NCI-H1417 (cell line): Measurements from ENCODE around the gene AK1.

Experiments used
- DNase-seq, 3 experiments: peaks; one replicate each; lab custom pipeline; 2025; lab: John Stamatoyannopoulos, UW

Gene AK1

DNA sequence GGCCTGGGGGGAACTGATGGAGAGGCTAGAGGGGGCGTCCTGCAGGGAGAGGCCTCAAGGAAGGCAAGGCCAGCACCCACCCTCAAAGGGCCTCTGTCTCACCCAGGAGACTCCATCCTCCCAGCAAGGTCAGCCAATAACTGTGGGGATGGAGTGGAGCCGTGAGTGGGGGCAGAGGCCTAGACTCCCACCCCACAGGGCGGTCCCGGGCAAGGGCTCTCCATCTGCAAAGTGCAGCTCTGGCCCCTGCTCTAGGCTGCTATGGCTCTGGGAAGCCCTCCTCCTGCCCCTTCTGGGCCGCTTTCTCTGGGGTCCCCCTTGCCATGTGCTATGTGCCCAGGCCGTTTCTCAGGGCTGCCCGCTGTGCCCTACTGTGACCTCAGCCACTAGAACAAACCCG is 60.7 kb downstream of the AK1 start:
- no peak for DNase-seq
